GM18858 (cell line): ENCODE measurements around the gene RNF40.

Experiments
- ATAC-seq: cut with Tn5 transposase; IDR thresholded peaks from one replicate; pipeline ENCODE4 v1.9.1; 2021; ENCODE audit not compliant: unreplicated experiment

RNF40 gene

DNA sequence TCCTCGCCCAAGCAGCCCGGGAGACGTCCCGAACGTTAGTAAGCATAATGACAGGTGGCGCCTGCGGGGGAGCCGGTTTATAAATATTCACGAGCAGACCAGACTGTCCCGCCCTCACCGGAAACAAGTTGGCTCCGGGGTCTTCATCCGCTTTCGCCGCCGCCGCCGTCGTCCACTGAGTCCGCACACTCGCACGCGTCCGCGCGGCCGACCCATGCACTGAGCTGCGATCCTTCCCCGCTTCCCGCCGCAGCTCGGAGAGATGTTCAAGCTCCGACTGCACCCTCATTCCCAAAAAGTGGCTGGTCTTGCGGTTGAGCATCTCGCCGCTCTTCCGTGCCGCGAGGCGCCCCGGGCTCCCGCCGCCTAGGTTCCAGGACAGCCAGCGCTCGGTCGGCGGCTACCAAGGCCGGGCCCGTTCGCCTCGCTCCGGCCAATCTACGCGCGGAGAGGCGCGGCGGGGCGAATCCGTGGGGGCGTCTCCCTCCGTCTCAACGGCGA is 645 bp upstream of the RNF40 start:
- no peak for ATAC-seq

DNA sequence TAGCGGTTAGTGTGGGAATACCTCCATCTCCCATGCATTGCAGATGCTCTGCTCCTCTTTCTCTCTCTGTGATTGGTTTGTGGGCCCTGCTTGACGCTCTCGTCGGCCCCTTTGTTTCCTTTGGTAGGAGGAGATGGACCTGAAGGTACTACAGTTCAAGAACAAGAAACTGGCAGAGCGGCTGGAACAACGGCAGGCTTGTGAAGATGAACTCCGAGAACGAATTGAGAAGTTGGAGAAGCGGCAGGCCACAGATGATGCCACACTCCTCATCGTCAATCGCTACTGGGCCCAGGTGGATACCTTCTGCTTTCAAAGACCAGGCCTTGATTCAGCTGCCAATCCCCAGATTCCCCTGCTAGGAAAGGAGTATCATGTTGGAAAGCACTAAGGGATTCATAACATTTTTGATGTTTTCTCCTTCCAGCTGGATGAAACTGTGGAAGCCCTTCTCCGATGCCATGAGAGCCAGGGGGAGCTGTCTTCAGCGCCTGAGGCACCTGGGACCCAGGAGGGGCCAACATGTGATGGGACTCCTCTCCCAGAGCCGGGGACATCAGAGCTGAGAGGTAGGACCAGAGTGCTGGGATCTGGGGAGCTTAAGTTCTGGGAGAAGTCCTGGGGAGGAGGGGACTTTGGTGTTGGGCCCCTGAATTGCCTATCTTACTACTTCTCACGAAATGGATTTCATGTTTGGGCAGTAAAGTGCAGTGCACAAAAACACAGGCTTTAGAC is 1.0 kb downstream of the RNF40 start:
- no peak for ATAC-seq

DNA sequence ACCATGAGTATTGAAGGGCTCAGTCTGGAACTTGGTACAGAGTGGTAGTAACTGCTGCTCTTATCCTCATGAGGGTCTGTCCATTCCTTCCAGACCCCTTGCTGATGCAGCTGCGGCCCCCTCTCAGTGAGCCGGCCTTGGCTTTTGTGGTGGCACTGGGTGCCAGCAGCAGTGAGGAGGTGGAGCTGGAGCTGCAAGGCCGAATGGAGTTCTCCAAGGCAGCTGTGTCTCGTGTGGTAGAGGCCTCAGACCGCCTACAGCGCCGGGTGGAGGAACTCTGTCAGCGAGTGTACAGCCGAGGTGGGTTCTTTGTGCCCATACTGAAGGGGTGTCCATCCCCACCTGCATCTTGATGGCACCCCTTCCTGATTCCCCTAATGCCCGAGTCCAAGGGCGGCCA is 2.0 kb downstream of the RNF40 start:
- no peak for ATAC-seq

DNA sequence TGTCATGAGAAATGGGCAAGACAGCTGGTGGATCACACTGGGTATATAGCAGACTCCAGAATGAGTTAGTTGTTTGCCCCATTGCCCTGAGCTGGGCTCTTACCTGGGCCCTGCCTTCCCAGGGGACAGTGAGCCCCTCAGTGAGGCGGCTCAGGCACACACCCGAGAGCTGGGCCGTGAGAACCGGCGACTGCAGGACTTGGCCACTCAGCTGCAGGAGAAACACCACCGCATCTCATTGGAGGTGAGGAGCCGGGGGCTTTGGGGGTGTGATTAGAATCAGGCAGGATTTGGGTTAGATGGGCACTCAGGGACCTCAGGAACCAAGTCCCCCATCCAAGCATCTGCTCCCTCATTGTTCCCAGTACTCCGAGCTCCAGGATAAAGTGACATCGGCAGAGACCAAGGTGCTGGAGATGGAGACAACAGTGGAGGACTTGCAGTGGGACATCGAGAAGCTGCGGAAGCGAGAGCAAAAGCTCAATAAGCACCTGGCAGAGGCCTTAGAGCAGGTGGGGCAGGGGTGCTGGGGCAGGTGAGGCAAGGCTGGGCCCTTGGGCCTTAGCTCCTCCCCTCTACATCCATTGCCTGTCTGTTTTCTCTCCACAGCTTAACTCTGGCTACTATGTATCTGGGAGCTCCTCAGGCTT is 2.8 kb downstream of the RNF40 start:
- ATAC-seq, result no peak

DNA sequence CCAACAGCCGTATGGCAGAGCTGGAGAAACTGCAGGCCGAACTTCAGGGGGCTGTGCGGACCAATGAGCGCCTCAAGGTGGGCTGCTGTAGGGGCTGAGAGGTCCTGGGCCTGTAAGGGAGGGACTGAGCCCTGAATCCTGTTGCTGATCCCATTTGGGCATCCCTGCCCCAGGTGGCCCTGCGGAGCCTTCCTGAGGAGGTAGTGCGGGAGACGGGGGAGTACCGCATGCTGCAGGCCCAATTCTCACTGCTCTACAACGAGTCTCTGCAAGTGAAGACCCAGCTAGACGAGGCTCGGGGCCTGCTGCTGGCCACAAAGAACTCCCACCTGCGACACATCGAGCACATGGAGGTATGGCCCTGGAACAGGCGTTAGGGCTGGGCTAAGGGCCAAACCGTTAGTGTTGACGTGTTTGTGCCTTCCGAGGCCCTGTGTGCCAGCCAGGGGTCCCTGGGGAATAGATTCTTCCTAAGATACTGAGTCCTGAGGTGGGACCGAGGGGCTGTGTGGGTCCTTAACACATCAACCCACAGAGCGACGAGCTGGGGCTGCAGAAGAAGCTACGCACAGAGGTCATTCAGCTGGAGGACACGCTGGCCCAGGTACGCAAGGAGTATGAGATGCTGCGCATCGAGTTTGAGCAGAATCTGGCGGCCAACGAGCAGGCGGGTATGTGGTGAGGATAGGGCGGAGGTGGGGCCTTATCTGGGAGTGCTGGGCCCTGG is 4.2 kb downstream of the RNF40 start:
- no peak for ATAC-seq

DNA sequence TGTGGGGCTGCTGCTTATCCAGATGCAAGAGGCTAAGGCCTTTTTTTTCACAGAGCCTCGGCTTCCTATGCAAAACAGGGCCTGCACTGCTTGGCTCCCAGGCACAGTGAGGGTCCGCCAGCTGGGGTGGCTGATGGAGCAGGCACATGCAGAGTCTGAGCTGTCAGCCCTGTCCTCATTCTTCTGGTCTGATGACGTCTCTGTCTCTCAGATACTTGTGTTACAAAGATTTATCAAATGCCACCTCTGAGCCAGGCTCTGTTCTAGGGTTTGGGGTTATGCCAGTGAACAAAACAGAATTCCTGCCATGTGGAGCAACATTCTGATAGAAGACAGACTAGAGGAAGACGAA is 4.8 kb downstream of the RNF40 start:
- no peak for ATAC-seq

DNA sequence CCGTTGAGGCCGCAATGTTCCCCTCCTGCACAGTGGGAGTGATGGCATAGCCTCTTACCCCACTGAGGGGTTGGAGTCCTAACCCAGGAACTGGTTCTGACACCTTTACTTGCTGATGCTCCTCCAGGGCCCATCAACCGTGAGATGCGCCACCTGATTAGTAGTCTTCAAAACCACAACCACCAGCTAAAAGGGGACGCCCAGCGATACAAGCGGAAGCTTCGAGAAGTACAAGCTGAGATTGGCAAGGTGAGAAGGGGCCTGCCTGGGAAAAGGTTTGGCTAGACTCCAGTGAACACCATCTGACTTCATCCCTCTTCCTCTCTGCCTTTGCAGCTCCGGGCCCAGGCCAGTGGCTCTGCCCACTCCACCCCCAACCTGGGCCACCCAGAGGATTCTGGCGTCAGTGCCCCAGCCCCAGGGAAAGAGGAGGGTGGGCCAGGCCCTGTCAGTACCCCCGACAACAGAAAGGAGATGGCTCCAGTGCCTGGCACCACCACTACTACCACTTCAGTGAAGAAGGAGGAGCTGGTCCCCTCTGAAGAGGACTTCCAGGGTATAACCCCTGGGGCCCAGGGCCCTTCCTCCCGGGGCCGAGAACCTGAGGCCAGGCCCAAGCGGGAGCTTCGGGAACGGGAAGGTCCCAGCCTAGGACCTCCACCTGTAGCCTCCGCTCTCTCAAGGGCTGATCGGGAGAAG is 5.8 kb downstream of the RNF40 start:
- ATAC-seq, result no peak

DNA sequence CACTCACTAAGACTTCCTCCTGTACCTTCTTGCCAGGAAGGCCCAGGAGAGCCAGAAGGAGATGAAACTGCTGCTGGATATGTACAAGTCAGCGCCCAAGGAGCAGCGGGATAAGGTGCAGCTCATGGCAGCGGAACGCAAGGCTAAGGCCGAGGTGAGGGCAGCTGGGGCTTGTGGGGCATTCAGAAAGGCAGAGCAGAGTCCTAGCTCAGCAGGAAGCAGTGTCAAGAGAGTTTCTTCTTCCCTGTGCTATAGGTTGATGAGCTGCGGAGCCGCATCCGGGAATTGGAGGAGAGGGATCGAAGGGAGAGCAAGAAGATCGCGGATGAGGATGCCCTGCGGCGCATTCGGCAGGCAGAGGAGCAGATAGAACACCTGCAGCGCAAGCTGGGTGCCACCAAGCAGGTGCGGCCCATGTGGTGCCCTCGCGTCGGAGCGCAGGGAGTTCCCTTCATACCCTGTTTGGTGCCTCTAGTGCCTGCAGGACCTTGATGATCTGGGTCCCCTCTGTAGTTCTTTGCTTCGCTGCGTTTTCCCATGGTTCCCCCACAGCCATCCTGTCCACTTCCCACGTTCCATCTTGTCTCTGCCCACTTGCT is 6.6 kb downstream of the RNF40 start:
- ATAC-seq, result no peak

DNA sequence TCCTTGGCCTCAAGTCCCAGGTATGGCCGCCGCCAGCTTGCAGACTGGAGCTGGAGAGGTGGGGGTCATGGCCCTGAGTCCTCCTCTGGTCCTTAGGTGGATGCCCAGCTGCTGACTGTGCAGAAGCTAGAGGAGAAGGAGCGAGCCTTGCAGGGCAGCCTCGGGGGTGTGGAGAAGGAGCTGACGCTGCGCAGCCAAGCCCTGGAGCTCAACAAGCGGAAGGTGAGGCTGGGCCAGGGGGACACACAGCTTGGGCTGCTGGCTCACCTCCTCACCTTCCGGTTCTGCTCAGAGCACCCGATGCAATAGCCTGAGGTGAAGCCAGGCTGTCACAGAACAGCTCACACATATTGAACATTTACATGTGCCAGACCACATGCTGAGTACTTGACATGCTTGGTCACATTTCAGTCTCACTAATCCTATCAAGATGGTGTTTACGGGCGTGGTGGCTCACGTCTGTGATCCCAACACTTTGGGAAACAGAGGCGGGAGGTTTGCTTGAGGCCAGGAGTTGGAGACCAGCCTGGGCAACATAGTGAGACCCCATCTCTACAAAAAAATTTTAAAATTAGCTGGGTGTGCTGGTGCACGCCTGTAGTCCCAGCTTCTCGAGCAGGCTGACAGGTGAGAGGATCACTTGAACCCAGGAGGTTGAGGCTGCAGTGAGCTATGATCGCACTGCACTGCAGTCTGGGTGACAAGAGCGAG is 7.4 kb downstream of the RNF40 start:
- ATAC-seq, result no peak

DNA sequence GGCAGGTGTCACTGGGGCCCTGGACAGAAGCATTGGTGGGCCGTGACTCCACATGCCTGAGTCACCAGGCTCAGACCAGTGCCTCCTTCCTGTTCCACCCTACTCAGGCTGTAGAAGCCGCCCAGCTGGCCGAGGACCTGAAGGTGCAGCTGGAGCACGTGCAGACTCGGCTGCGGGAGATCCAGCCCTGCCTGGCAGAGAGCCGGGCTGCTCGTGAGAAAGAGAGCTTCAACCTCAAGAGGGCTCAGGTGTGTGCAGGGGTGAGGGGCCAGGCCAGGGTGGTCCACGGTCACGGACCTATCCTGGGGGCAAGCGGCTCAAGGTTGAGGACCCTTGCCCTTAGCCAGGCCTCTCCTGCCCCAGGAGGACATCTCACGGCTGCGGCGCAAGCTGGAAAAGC is 9.6 kb downstream of the RNF40 start:
- no peak for ATAC-seq

DNA sequence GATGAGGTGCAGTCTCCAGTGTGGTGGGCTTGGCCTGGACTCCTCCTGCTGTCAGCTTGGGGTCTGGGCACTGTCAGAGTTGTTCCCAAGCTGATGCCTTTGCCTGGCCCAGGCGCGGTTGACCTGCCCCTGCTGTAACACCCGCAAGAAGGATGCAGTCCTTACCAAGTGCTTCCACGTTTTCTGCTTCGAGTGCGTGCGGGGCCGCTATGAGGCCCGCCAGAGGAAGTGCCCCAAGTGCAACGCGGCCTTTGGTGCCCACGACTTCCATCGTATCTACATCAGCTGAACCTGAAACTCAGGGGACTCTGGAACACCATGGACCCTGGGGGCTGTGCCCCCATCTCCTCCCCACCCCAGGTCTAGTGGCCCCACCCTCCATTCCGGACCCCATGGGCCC is 11.7 kb downstream of the RNF40 start:
- no peak for ATAC-seq

DNA sequence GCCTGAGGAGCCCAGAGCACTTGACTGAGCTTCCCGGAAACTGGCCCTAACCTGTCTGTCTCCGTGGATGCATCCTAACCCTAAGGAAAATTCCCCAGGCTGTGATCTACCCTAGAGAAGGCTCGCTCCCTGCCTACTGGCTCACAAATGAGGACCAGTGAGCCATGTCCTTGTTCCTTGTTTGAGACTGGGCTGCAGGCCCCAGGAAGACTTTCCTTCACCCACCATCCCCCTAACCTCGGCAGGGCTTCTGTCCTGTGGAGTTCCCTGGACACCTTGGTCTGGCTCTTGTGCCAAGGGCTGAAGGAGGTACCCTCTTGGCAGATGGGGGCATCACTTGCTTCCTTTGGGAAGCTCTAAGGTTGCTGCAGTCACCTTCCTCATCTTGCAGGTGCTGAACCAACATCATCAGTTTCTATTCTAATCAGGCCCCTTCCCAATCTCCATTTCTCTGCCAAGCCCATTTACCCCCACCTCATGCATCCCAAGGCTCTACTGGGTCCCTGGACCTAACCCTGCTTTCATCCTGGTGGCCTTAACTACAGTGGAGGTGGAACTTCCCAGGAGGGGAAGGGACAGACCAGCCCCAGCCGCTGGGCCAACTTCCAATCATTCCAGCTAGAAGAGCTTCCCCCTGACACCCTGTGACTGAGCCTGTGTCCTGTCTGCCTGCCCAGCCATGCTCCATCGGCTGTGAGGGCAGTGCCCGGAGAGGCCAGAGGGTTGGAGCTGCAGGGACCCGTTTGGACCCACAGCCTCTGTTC is 12.4 kb downstream of the RNF40 start:
- ATAC-seq, result no peak

DNA sequence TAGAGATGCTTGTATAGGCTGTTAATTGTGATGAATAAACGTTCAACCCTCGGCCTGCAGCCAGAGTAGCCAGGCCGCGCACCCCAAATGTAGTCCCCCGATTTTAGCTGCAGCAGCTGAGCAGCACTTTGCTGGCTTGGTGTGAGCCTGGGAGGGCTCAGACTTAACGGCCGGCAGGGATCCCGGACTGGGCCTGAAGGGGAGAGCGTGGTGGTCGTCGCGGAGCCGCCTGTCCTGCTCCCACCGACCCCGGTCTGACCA is 12.9 kb downstream of the RNF40 start:
- ATAC-seq, result peak; percentile 12

DNA sequence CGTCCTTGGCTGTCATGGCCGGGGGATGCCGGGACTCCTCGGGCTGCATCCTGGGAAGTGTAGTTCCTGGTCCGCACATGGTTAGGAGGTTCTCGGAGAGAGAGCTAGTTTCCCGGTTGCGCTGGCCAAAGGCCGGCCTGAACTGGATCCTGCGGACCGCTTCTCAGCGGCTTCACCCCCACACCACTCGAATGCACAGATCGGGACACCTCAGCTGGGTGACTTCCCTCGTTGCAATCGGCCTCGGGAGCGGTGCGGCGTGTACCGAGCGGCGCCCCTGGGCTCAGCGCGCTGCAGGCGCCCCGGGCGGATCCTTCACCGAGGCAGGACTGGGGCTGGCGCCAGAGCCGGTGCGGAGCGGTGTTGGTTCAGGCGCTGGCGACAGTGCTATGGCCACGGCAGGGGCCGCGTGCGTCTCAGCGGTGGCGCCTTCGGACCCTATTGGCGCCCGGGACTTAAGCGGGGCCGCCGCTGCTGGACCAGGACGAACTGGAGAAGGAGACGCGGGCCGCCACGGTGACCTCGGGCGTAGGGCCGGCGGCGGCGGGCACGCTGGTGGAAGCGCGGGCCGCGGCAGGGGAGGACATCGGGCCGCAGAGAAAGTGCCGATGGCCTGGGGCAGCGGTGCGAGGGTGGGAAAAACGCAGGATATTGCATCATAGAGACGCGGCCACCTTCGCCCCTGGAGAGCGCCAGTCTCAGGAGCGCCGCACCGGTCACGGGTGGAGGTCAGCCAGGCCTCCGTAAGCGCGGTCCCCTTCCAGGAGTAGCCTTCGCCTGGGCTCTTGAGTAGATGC is 13.5 kb downstream of the RNF40 start:
- ATAC-seq, result peak; percentile 63

DNA sequence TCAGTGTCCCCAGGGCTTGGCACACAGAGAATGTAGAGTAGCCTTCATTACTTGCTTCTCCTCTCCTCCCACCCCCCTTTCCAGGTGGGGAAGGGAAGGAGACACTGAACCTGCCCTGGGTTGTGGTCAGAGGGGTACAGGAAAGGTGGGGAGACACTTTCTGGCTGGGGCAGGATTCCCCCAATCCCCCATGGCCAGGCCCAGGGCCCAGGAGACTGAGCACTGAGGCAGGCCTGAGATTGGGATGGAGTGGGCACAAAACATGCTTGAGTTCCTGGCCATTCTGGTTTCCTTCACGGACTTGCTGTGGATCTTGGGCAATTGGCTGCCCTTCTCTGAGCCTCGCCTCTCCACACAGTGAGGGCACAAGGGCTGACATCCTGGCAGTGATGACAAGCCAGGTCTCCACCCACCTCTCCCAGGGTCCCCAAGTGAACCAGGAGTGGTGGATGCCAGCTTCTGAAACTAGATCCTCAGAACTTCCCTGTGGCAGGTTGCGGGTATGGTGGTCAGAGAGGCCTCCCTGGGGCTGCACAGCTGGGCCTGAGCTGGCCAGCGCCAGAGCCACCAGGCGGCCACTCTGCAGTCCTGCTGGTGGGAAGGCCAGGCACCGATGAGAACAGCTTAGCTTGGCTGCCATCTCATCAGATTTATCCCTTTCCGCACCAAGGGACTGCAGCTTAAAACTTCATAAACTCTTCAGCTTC is 15.6 kb downstream of the RNF40 start:
- no peak for ATAC-seq

DNA sequence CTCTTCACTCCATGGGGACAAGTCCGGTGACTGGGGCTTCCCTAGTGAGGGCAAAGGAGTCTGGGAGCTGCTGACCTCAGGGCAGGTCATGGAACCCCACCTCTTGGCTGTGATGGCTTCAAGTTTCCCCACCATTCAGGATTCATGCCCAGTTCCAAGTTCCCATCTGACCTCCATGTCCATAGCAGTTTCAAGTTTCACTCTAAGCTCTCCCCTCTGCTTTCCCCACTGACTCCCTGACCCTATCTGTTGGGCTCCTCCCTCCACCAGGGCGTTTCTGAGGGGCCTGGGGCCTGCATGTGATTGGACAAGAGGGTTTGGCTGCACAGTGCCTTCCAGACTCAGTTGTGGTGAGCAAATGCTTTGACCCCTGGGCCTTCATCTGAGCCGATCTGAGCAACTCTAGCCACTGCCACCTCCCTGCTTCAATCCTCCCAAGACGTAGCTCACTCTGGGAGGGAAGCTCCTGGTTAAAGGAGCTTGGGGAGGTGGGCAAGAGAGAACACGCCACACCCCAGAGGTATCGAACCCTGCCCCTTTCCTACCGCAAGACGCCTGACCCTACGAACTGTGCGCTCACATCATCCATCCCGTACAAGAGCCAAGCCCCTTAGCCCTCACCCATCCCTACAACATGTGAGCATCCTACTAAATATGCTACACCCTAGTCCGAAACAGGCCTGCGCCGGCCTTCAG is 16.6 kb downstream of the RNF40 start:
- no peak for ATAC-seq

DNA sequence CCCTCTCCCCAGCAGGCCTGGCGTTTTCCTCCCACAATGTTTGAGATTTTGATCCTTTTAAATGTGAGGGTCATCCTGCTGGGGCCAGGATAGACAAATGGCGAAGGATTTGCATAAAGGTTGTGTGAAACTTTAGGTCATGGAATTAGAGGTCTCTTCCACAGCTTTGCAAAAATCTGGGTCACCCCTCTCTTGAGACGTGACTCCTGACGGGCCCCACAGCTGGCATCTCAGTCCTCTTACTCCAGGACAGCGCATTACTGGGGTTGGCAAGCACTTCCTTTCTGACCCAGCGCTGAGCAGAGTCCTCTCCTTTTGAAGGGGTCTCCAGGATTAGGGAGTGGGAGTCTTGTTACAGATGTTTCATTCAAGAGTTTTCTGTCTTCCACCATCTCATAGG is 17.5 kb downstream of the RNF40 start:
- no peak for ATAC-seq

DNA sequence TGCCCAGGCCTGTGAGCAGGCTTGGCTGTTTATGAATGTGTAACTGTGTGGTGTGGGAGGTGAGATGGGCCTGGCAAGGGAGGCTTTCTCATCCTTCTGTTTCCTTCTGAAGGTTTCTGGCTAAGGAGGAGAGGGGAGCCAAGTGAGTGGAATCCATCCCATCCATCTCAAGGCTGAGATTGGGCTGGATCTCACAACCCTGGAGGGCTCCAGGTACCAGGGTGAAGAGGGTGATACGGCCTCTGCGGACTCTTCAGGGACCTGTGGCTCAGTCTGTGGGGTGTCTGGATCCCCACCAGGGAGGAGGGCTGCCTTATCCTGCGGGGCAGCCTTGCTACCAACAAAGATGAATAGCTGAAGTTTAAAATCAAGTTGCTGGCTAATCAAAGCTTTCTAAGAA is 17.9 kb downstream of the RNF40 start:
- ATAC-seq, result no peak
